Measurements from ENCODE around the gene CFD.
"Not testable (repeated sequence)": the region's sequence is repeated elsewhere in the genome, so short reads cannot be mapped to it uniquely, and the experiment has no call there.

The CFD gene

GRCh38 chr19:853014-853585, 6.4 kb upstream of the CFD start:
- no peak for DNase-seq

- DNase-seq, result not testable (repeated sequence)
These were observed 5.7 kb upstream of the CFD start for GRCh38 chr19:853614-854220.

GRCh38 chr19:854549-854948, 4.9 kb upstream of the CFD start:
- no peak for DNase-seq

- DNase-seq, result no peak
These were observed 4.3 kb upstream of the CFD start for GRCh38 chr19:855142-855541.

GRCh38 chr19:855566-856120, 3.8 kb upstream of the CFD start:
- DNase-seq, result no peak

- DNase-seq, result no peak
These were observed 1.2 kb upstream of the CFD start for GRCh38 chr19:858284-858683.

GRCh38 chr19:861141-861755, 1.8 kb downstream of the CFD start:
- no peak for DNase-seq

GRCh38 chr19:861756-862580, 2.5 kb downstream of the CFD start:
- DNase-seq, result no peak

- no peak for DNase-seq
These were observed 3.3 kb downstream of the CFD start for GRCh38 chr19:862581-863314.

GRCh38 chr19:863315-863620, 3.8 kb downstream of the CFD start:
- no peak for DNase-seq

GRCh38 chr19:866769-867300, 7.4 kb downstream of the CFD start:
- DNase-seq, result no peak

- DNase-seq, result no peak
These were observed 7.9 kb downstream of the CFD start for GRCh38 chr19:867301-867793.

GRCh38 chr19:867855-868457, 8.5 kb downstream of the CFD start:
- no peak for DNase-seq

- no peak for DNase-seq
These were observed 9.2 kb downstream of the CFD start for GRCh38 chr19:868458-869244.

- no peak for DNase-seq
These were observed 10.0 kb downstream of the CFD start for GRCh38 chr19:869245-870177.

GRCh38 chr19:870314-870713, 10.8 kb downstream of the CFD start:
- DNase-seq, result no peak

- DNase-seq, result no peak
These were observed 11.5 kb downstream of the CFD start for GRCh38 chr19:870963-871401.

GRCh38 chr19:871446-872265, 12.2 kb downstream of the CFD start:
- no peak for DNase-seq

Data from NCI-H524 treated with DMSO at 0.1 percent for 48 hours (cell line).